Ovary (tissue), 9 donors: Measurements from ENCODE around the gene INPP5A. TPM values are rescaled to one million over a fixed set of nuclear protein-coding genes. Genes with fewer than 3 reads are reported as not detected.

ENCODE experiments used
- DNase-seq, 5 donors: peaks; one replicate each; pipeline ENCODE4 v3.0.0-alpha.2; 2019 to 2020
- H3K27ac ChIP-seq, 2 donors: fragments of 200-600 bp; one replicate each; pipeline versions ENCODE4 v1.5.1 to v1.8.0; 2019 to 2022
- H3K27me3 ChIP-seq: fragments of 200-600 bp; one replicate; pipeline ENCODE4 v1.8.0; 2022
- H3K36me3 ChIP-seq: fragments of 200-600 bp; sonication (generic); one replicate; pipeline ENCODE4 v1.5.1; 2019
- H3K4me1 ChIP-seq: one replicate; pipeline ENCODE4 v1.8.1; 2013; ENCODE audit warnings: mild to moderate bottlenecking, moderate library complexity; ENCODE audit not compliant: insufficient read depth
- H3K4me3 ChIP-seq: fragments of 200-600 bp; sonication (generic); one replicate; pipeline ENCODE4 v1.5.1; 2017
- H3K9me3 ChIP-seq, 2 donors: fragments of 200-600 bp in 1 of 2; sonication (generic) in 1 of 2; one replicate each; pipeline versions ENCODE4 v1.5.1 to v1.8.1; 2013 to 2019; ENCODE audit warnings: mild to moderate bottlenecking in 1 of 2, moderate library complexity in 1 of 2
- CTCF ChIP-seq, 3 donors: fragments of 450-650 bp in 2 of 3; fragments of 200-600 bp in 1 of 3; IDR thresholded peaks; one replicate each; pipeline versions ENCODE4 v1.5.1 to v1.8.0; 2016 to 2022; ENCODE audit warnings: antibody characterized with exemption in 3 of 3, mild to moderate bottlenecking in 1 of 3
- EP300 ChIP-seq: sonication (generic); formaldehyde crosslinking; IDR thresholded peaks from one replicate; pipeline ENCODE4 v1.6.1; 2017; ENCODE audit warnings: antibody characterized with exemption
- POLR2A ChIP-seq: fragments of 450-650 bp; IDR thresholded peaks from one replicate; pipeline ENCODE4 v1.6.1; 2017; ENCODE audit warnings: antibody characterized with exemption, mild to moderate bottlenecking, moderate library complexity
- WGBS, 3 donors: extraction: QIAGEN DNeasy Blood & Tissue Kit in 1 of 3; methylation state at CpG; one replicate each; pipeline versions ENCODE4 v1.1.5 to v1.1.7; 2013 to 2017; 5-methylcytosine and 5-hydroxymethylcytosine counted together
- intact Hi-C, 4 donors: fragments of 100-400 bp; cut with DNase I; formaldehyde crosslinking; loops; one replicate each; pipeline versions ENCODE4 v1.11.0 to v1.15.1; 2022 to 2023
- polyA plus RNA-seq, 2 donors: library from polyadenylated mRNA; stranded (reverse); fragments of 200-250 nt in 1 of 2; fragments of 350-450 nt in 1 of 2; fragmentation: Illumina TruSeq in 1 of 2; extraction: RNeasy Lipid Tissue Mini Kit (QIAGEN cat#74804) in 1 of 2; gene quantifications; one replicate each; pipeline ENCODE4 v1.2.3, GENCODE V29; 2013 to 2014
- total RNA-seq, 7 donors: library from RNA; depleted of rRNA in 2 of 7; stranded (reverse); fragments of >200 nt in 2 of 7; fragmentation: NEBNext Ultra II Directional in 3 of 7; extraction: Animal tissue kit (Norgen Biotek cat#: 25700) in 3 of 7; gene quantifications; one replicate each; pipeline versions ENCODE4 v1.1.0 to v1.2.4, GENCODE V29; 2016 to 2023
- donor health status: DM: no; HTN: no; CAD: no; lungs with moderate emphysema.
- donor health status: DM: no; HTN: no; CAD: no.
- donor health status: Bipolar disorder and iron deficiency.
- donor health status: DM: yes; HTN: yes; CAD: no.
- donor health status: DM: no; HTN: no; CAD: no.
- donor health status: DM: yes; HTN: yes; CAD: no.

The INPP5A gene
- total and polyA plus RNA-seq, 9 donors, result 19.8 to 41.2 (median 35.3) TPM

DNA sequence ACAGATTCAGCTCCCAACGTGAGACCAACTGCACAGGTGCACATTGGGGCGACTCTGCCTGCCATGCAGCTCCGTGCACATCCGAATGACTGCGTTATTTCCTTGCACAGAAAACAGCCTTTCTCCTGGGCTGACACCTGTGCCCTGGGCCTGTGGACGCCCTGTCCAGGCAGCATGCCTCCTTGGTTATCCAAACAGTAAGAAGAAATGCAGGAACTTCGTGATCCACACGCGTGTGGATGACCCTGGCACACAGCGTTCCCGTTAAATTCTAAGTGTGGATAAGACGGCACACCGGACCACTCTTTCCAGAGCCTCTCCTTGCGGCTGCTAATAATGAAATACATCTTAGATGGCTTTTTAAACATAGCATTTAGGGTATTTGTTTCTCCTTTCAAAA lies 208.8 kb downstream of the INPP5A start:
- no peaks in the 10 kb centered on the region for H3K9me3 ChIP-seq
- no peaks in the 10 kb centered on the region for H3K36me3 ChIP-seq
- no peaks in the 10 kb centered on the region for H3K27me3 ChIP-seq
- WGBS, 3 donors, result 88 to 90% (median 88%) methylated on average over 14 of the region's 14 CpGs
- no peak for TF ChIP-seq CTCF (IDR thresholded peaks at IDR 0.05)
- TF ChIP-seq EP300, result no peak
- no peak for TF ChIP-seq POLR2A
- DNase-seq, result no peak
- no peaks in the 10 kb centered on the region for H3K4me1 ChIP-seq
- intact Hi-C loops, result no loop called here
- H3K4me3 ChIP-seq, result no peak overlapping the region
- H3K27ac ChIP-seq, result no peak overlapping the region

DNA sequence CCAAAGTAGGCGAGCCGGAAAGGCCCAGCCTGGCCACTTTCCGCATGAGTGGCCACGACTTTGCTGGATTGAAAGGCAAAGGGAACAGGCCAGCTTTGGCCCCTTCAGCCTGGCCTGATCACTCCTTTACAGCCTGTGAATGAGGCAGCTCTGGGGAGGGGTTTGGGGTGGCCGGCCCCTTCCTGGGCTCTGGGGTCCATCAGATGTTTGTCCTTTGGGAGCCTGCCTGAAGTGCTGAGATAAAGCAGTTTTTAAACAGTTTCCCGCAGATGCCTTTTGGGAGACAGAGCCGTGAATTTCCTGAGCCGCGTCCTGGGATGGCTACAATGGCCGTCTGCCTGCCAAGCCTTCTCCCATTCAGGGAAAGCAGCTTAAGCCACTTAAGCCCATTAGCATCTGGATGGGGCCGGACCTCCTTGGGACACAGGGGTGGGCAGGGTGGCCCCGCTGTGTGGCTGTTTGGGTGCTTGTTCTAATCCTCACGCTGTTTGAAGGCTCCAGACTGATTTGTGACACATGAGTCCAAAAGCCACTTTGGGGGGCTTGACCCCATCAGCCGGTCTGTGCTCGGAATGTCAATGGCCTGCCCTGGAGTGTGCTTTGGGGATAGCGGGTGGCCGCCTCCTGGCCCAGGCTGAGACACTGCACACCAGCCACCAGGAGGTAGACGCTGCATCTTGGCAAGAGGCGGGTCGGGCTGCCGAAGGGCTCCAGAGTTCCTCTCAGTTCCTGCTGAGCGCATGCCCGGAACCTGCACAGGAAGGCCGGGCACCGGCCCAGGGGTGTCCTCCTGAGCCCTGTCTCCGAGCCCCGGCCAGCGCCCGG lies 209.4 kb downstream of the INPP5A start:
- no peaks in the 10 kb centered on the region for H3K27me3 ChIP-seq
- intact Hi-C loops, result no loop called here
- no peak overlapping the region for H3K4me3 ChIP-seq
- no peaks in the 10 kb centered on the region for H3K9me3 ChIP-seq
- no peaks in the 10 kb centered on the region for H3K4me1 ChIP-seq
- H3K27ac ChIP-seq, result no peak overlapping the region
- no peak for DNase-seq
- 79 to 91% (median 81%) methylated on average over 28 to 29 of the region's 29 CpGs for WGBS, 3 donors
- H3K36me3 ChIP-seq, result no peaks in the 10 kb centered on the region
- TF ChIP-seq CTCF (IDR thresholded peaks at IDR 0.05), result no peak
- no peak for TF ChIP-seq POLR2A
- no peak for TF ChIP-seq EP300

DNA sequence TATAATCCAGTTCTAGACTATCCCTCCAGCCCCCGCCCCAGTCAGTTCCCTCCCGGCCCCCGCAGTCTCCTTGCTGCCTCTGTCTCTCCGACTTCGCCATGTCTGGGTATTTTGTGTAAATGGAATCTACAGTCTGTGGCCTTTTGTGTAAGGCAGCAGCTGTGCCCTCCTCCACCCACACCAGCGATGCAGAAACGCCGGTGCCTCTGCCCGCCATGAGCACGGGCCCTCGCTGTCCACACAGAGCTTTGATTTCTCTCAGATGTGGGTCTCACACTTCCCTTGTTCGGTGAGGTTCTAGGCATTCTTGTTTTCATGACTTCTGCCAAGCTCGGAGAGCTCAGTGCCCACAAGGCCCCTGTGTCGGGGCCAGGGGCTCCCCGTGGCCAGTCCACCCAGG lies 210.5 kb downstream of the INPP5A start:
- no peaks in the 10 kb centered on the region for H3K27me3 ChIP-seq
- H3K27ac ChIP-seq, result no peak overlapping the region
- H3K36me3 ChIP-seq, result no peaks in the 10 kb centered on the region
- no peak for DNase-seq
- WGBS, 3 donors, result 89 to 94% (median 90%) methylated on average over 15 of the region's 15 CpGs
- intact Hi-C loops, result no loop called here
- no peak overlapping the region for H3K4me3 ChIP-seq
- no peaks in the 10 kb centered on the region for H3K4me1 ChIP-seq
- TF ChIP-seq CTCF (IDR thresholded peaks at IDR 0.05), result no peak
- TF ChIP-seq POLR2A, result no peak
- no peak for TF ChIP-seq EP300
- H3K9me3 ChIP-seq, result no peaks in the 10 kb centered on the region

- no peak overlapping the region for H3K27ac ChIP-seq
- intact Hi-C loops, result no loop called here
- H3K9me3 ChIP-seq, result no peaks in the 10 kb centered on the region
- no peak for DNase-seq
- WGBS, 3 donors, result 87 to 91% (median 91%) methylated on average over 35 to 36 of the region's 36 CpGs
- TF ChIP-seq POLR2A (no peak), CTCF (IDR thresholded peaks at IDR 0.05) (no peak), EP300 (no peak)
- H3K27me3 ChIP-seq, result no peaks in the 10 kb centered on the region
- H3K4me1 ChIP-seq, result no peaks in the 10 kb centered on the region
- H3K36me3 ChIP-seq, result no peaks in the 10 kb centered on the region
- H3K4me3 ChIP-seq, result no peak overlapping the region
Measured at GRCh38 chr10:132748545-132749370, 211.2 kb downstream of the INPP5A start.
